ENCODE data around the gene PNMA8C. TPM values are rescaled to one million over a fixed set of nuclear protein-coding genes. Genes with fewer than 3 reads are reported as not detected.

PNMA8C gene
- total RNA-seq, 2 donors from 2014 or later = 1.2 to 5.2 TPM

GRCh38 chr19:46461537-46461936 lies 32.8 kb upstream of the PNMA8C start:
- no peak for TF ChIP-seq CTCF (IDR thresholded peaks at IDR 0.05)
- no peaks in the 10 kb centered on the region for H3K36me3 ChIP-seq
- DNase-seq (ENCODE audit: low spot score) (no peak), ATAC-seq (ENCODE audit: insufficient number of reproducible peaks, low FRiP score, low read depth) (no peak)
- H3K4me3 ChIP-seq = no peak overlapping the region
- peaks cover 0 to 12% of the 10 kb centered on the region in 2 donors for H3K4me1 ChIP-seq (ENCODE audit: control insufficient read depth in 1 of 2, low read depth in 2 of 2)
- no peaks in the 10 kb centered on the region for H3K27me3 ChIP-seq (replicated peaks; ENCODE audit: insufficient read depth)
- H3K27ac ChIP-seq = no peak overlapping the region
- no peaks in the 10 kb centered on the region for H3K9me3 ChIP-seq

GRCh38 chr19:46460981-46461380 lies 32.2 kb upstream of the PNMA8C start:
- no peak for ATAC-seq (ENCODE audit: insufficient number of reproducible peaks, low FRiP score, low read depth)
- H3K4me1 ChIP-seq (ENCODE audit: control insufficient read depth in 1 of 2, low read depth in 2 of 2) = peaks cover 0 to 14% of the 10 kb centered on the region in 2 donors
- DNase-seq (ENCODE audit: low spot score) = no peak
- no peaks in the 10 kb centered on the region for H3K36me3 ChIP-seq
- no peak for TF ChIP-seq CTCF (IDR thresholded peaks at IDR 0.05)
- no peak overlapping the region for H3K27ac ChIP-seq
- no peaks in the 10 kb centered on the region for H3K27me3 ChIP-seq (replicated peaks; ENCODE audit: insufficient read depth)
- no peaks in the 10 kb centered on the region for H3K9me3 ChIP-seq
- no peak overlapping the region for H3K4me3 ChIP-seq

- H3K36me3 ChIP-seq = no peaks in the 10 kb centered on the region
- TF ChIP-seq CTCF (IDR thresholded peaks at IDR 0.05) = no peak
- no peak for ATAC-seq (ENCODE audit: insufficient number of reproducible peaks, low FRiP score, low read depth)
Observed at GRCh38 chr19:46460055-46460454, 31.3 kb upstream of the PNMA8C start.

GRCh38 chr19:46456930-46457329 lies 28.2 kb upstream of the PNMA8C start:
- Histone ChIP-seq H3K4me3 (no peak overlapping the region), H3K27ac (peak overlapping the region; percentile 43 to 66), H3K36me3 (no peaks in the 10 kb centered on the region), H3K9me3 (no peaks in the 10 kb centered on the region), H3K27me3 (replicated peaks; ENCODE audit: insufficient read depth) (no peaks in the 10 kb centered on the region), H3K4me1 (ENCODE audit: control insufficient read depth in 1 of 2, low read depth in 2 of 2) (peaks cover 0 to 28% of the 10 kb centered on the region in 2 donors)
- ATAC-seq (ENCODE audit: insufficient number of reproducible peaks, low FRiP score, low read depth) (no peak), DNase-seq (ENCODE audit: low spot score) (no peak)
- TF ChIP-seq CTCF (IDR thresholded peaks at IDR 0.05) = no peak

More at GRCh38 chr19:46460055-46460454, 31.3 kb upstream of the PNMA8C start:
- H3K4me1 ChIP-seq (ENCODE audit: control insufficient read depth in 1 of 2, low read depth in 2 of 2) = peaks cover 0 to 14% of the 10 kb centered on the region in 2 donors
- no peaks in the 10 kb centered on the region for H3K27me3 ChIP-seq (replicated peaks; ENCODE audit: insufficient read depth)
- no peak overlapping the region for H3K4me3 ChIP-seq
- no peak for DNase-seq (ENCODE audit: low spot score)
- H3K27ac ChIP-seq = no peak overlapping the region
- H3K9me3 ChIP-seq = no peaks in the 10 kb centered on the region

GRCh38 chr19:46454244-46454643 lies 25.5 kb upstream of the PNMA8C start:
- Histone ChIP-seq H3K36me3 (no peaks in the 10 kb centered on the region), H3K4me3 (no peak overlapping the region), H3K9me3 (no peaks in the 10 kb centered on the region), H3K27me3 (replicated peaks; ENCODE audit: insufficient read depth) (no peaks in the 10 kb centered on the region), H3K27ac (peak overlapping the region; percentile 2 to 34), H3K4me1 (ENCODE audit: control insufficient read depth in 1 of 2, low read depth in 2 of 2) (peaks cover 8 to 52% of the 10 kb centered on the region in 2 donors)
- ATAC-seq (ENCODE audit: insufficient number of reproducible peaks, low FRiP score, low read depth) = no peak
- no peak for DNase-seq (ENCODE audit: low spot score)
- TF ChIP-seq CTCF (IDR thresholded peaks at IDR 0.05) = no peak
